ENCODE results near the gene TES.

- TF ChIP-seq, protein P1, sequence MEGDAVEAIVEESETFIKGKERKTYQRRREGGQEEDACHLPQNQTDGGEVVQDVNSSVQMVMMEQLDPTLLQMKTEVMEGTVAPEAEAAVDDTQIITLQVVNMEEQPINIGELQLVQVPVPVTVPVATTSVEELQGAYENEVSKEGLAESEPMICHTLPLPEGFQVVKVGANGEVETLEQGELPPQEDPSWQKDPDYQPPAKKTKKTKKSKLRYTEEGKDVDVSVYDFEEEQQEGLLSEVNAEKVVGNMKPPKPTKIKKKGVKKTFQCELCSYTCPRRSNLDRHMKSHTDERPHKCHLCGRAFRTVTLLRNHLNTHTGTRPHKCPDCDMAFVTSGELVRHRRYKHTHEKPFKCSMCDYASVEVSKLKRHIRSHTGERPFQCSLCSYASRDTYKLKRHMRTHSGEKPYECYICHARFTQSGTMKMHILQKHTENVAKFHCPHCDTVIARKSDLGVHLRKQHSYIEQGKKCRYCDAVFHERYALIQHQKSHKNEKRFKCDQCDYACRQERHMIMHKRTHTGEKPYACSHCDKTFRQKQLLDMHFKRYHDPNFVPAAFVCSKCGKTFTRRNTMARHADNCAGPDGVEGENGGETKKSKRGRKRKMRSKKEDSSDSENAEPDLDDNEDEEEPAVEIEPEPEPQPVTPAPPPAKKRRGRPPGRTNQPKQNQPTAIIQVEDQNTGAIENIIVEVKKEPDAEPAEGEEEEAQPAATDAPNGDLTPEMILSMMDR (IDR thresholded peaks at IDR 0.05), result no peak
- TF ChIP-seq POLR2A (IDR thresholded peaks at IDR 0.05), result no peak
These were observed 31.0 kb downstream of the TES start for GRCh38 chr7:116241291-116241690.

All from uterus (tissue), 2 donors.